H1 (cell line): ENCODE measurements around the gene SPACA5B. TPM values are rescaled to one million over a fixed set of nuclear protein-coding genes. Genes with fewer than 3 reads are reported as not detected.

Experiments
- CTCF ChIA-PET: fragments of 300-600 bp; sonication (Branson Sonifier 250); formaldehyde crosslinking; loops from one replicate; lab custom pipeline; 2021; ENCODE audit not compliant: partially characterized antibody; lab: Charles Lee
- POLR2A ChIA-PET: fragments of 300-600 bp; sonication (Branson Sonifier 250); formaldehyde crosslinking; loops from one replicate; lab custom pipeline; 2021; ENCODE audit warnings: inconsistent platforms; ENCODE audit not compliant: partially characterized antibody; lab: Charles Lee
- DNase-seq, 2 experiments: peaks; one replicate each; pipeline versions ENCODE4 v3.0.0 to v3.0.0-alpha.2; 2010 to 2022; ENCODE audit warnings: low spot score in 2 of 2, low read depth in 1 of 2, mixed read lengths in 1 of 2
- FAIRE-seq: peaks from 2 replicates; lab custom pipeline; 2011; peaks lifted over from hg19 to GRCh38; lab: Jason Lieb, UNC
- H2AFZ ChIP-seq: 2 replicates; pipeline ENCODE4 v1.8.1; 2012; ENCODE audit warnings: low read length, inconsistent platforms
- H2AK5ac ChIP-seq: 2 replicates; pipeline ENCODE4 v1.6.1; 2013; ENCODE audit warnings: low read depth, low read length
- H2BK120ac ChIP-seq: replicated peaks from 2 replicates; pipeline ENCODE3; 2013; ENCODE audit warnings: low read depth, low read length, inconsistent platforms
- H2BK12ac ChIP-seq: 2 replicates; pipeline ENCODE4 v1.6.1; 2013; ENCODE audit warnings: low read depth, low read length
- H2BK15ac ChIP-seq: 2 replicates; pipeline ENCODE4 v1.6.1; 2013; ENCODE audit warnings: low read length
- H2BK20ac ChIP-seq: 2 replicates; pipeline ENCODE4 v1.6.1; 2013; ENCODE audit warnings: low read length
- H2BK5ac ChIP-seq: 2 replicates; pipeline ENCODE4 v1.6.1; 2013; ENCODE audit warnings: low read depth, low read length
- H3K14ac ChIP-seq: 2 replicates; pipeline ENCODE4 v1.6.1; 2013; ENCODE audit warnings: inconsistent platforms; ENCODE audit not compliant: insufficient read length
- H3K18ac ChIP-seq: 2 replicates; pipeline ENCODE4 v1.6.1; 2013; ENCODE audit warnings: low read length; ENCODE audit errors: extremely low read depth
- H3K23ac ChIP-seq: 2 replicates; pipeline ENCODE4 v1.6.1; 2013; ENCODE audit warnings: inconsistent platforms; ENCODE audit not compliant: insufficient read length
- H3K23me2 ChIP-seq: 2 replicates; pipeline ENCODE4 v1.6.1; 2013; ENCODE audit warnings: low read depth, low read length
- H3K27ac ChIP-seq: 2 replicates; pipeline ENCODE4 v1.6.1; 2011; ENCODE audit warnings: low read depth, low read length, inconsistent platforms
- H3K27me3 ChIP-seq, 4 experiments: replicated peaks in 1 of 4; 1 replicate in 1 of 4; 2 replicates in 3 of 4; pipeline versions ENCODE4 v1.6.1 to v1.8.1; 2011 to 2013; ENCODE audit warnings: low read length in 3 of 4, mild to moderate bottlenecking in 3 of 4, inconsistent platforms in 2 of 4, mixed read lengths in 2 of 4, moderate library complexity in 1 of 4; ENCODE audit not compliant: control insufficient read depth in 3 of 4, insufficient read depth in 3 of 4; ENCODE audit errors: extremely low read depth in 1 of 4
- H3K36me3 ChIP-seq, 4 experiments: 2 replicates each; pipeline versions ENCODE4 v1.6.1 to v1.8.1; 2011 to 2013; ENCODE audit warnings: mild to moderate bottlenecking in 4 of 4, low read length in 3 of 4, moderate library complexity in 2 of 4, control low read depth in 1 of 4, inconsistent platforms in 1 of 4; ENCODE audit not compliant: insufficient read depth in 4 of 4, control insufficient read depth in 2 of 4
- H3K4ac ChIP-seq: replicated peaks from 2 replicates; pipeline ENCODE3; 2013; ENCODE audit warnings: low read length, low read depth, mixed read lengths, inconsistent platforms; ENCODE audit not compliant: insufficient read length
- H3K4me1 ChIP-seq, 4 experiments: replicated peaks in 1 of 4; 1 replicate in 1 of 4; 2 replicates in 3 of 4; pipeline versions ENCODE4 v1.6.1 to v1.8.1; 2011 to 2013; ENCODE audit warnings: low read length in 3 of 4, inconsistent platforms in 2 of 4, mixed read lengths in 1 of 4; ENCODE audit not compliant: insufficient read depth in 4 of 4, control insufficient read depth in 3 of 4
- H3K4me2 ChIP-seq, 2 experiments: 2 replicates each; pipeline versions ENCODE4 v1.6.1 to v1.8.1; 2011 to 2013; ENCODE audit warnings: low read depth in 2 of 2, low read length in 2 of 2, control low read depth in 1 of 2, inconsistent platforms in 1 of 2, mild to moderate bottlenecking in 1 of 2; ENCODE audit not compliant: insufficient read depth in 1 of 2
- H3K4me3 ChIP-seq, 4 experiments: fragments of 200-600, 300-600 bp in 1 of 4; sonication (generic), shearing (Covaris generic), sonication (Bioruptor Twin) in 1 of 4; 2 replicates each; pipeline versions ENCODE4 v1.5.1 to v1.8.1; 2011 to 2016; ENCODE audit warnings: low read length in 4 of 4, low read depth in 3 of 4, control low read depth in 2 of 4, inconsistent platforms in 2 of 4, mild to moderate bottlenecking in 2 of 4, mixed read lengths in 1 of 4, moderate library complexity in 1 of 4; ENCODE audit not compliant: insufficient read depth in 2 of 4; ENCODE audit errors: extremely low read depth in 1 of 4
- H3K56ac ChIP-seq: replicated peaks from 2 replicates; pipeline ENCODE3; 2013; ENCODE audit warnings: low read depth, mild to moderate bottlenecking, mixed read lengths, low read length, inconsistent platforms; ENCODE audit not compliant: insufficient read length
- H3K79me1 ChIP-seq: 2 replicates; pipeline ENCODE4 v1.6.1; 2013; ENCODE audit warnings: low read depth, low read length, control low read depth
- H3K79me2 ChIP-seq, 2 experiments: 2 replicates each; pipeline versions ENCODE4 v1.6.1 to v1.8.1; 2012 to 2013; ENCODE audit warnings: low read length in 2 of 2, mild to moderate bottlenecking in 2 of 2, inconsistent platforms in 1 of 2; ENCODE audit not compliant: insufficient read depth in 2 of 2, control insufficient read depth in 1 of 2
- H3K9ac ChIP-seq, 4 experiments: replicated peaks in 1 of 4; 1 replicate in 1 of 4; 2 replicates in 3 of 4; pipeline versions ENCODE4 v1.6.1 to v1.8.1; 2011 to 2013; ENCODE audit warnings: low read depth in 3 of 4, low read length in 3 of 4, control low read depth in 2 of 4, mild to moderate bottlenecking in 2 of 4, moderate library complexity in 2 of 4, inconsistent platforms in 1 of 4; ENCODE audit errors: extremely low read depth in 1 of 4
- H3K9me3 ChIP-seq, 2 experiments: 2 replicates each; pipeline versions ENCODE4 v1.6.1 to v1.8.1; 2012 to 2013; ENCODE audit warnings: mild to moderate bottlenecking in 2 of 2, moderate library complexity in 2 of 2, control low read depth in 1 of 2, inconsistent platforms in 1 of 2, low read depth in 1 of 2, low read length in 1 of 2, mixed read lengths in 1 of 2; ENCODE audit not compliant: insufficient read depth in 2 of 2
- H4K20me1 ChIP-seq, 2 experiments: replicated peaks in 1 of 2; 2 replicates each; pipeline versions ENCODE3 to v1.8.1; 2011 to 2013; ENCODE audit warnings: inconsistent platforms in 2 of 2, low read length in 2 of 2, mild to moderate bottlenecking in 1 of 2; ENCODE audit not compliant: insufficient read depth in 2 of 2, control insufficient read depth in 1 of 2
- H4K5ac ChIP-seq: 2 replicates; pipeline ENCODE4 v1.6.1; 2013; ENCODE audit warnings: low read length, low read depth, mixed read lengths, inconsistent platforms; ENCODE audit not compliant: insufficient read length
- H4K8ac ChIP-seq: 2 replicates; pipeline ENCODE4 v1.8.0; 2013; ENCODE audit warnings: mild to moderate bottlenecking, moderate library complexity, low read length, inconsistent platforms; ENCODE audit not compliant: insufficient read depth; ENCODE audit errors: extremely low read depth
- H4K91ac ChIP-seq: replicated peaks from 2 replicates; pipeline ENCODE3; 2013; ENCODE audit warnings: low read length, mixed read lengths, inconsistent platforms; ENCODE audit not compliant: insufficient read length
- BRCA1 ChIP-seq: IDR thresholded peaks from 2 replicates; pipeline ENCODE4 v1.6.1; 2012; ENCODE audit warnings: low read depth, low read length, improper control_type of control experiment
- CTBP2 ChIP-seq: IDR thresholded peaks from 2 replicates; pipeline ENCODE4 v1.7.0; 2011; ENCODE audit warnings: borderline replicate concordance, mild to moderate bottlenecking, moderate library complexity, mixed read lengths, low read length; ENCODE audit not compliant: insufficient read depth, insufficient read length
- GTF2F1 ChIP-seq: IDR thresholded peaks from 2 replicates; pipeline ENCODE4 v1.6.1; 2012; ENCODE audit warnings: low read depth, low read length, improper control_type of control experiment, borderline replicate concordance
- HDAC2 ChIP-seq, 2 experiments: fragments of 300-600 bp in 1 of 2; sonication (generic) in 1 of 2; IDR thresholded peaks; 2 replicates each; pipeline ENCODE4 v1.6.1; 2011 to 2012; ENCODE audit warnings: low read depth in 2 of 2, low read length in 2 of 2, mild to moderate bottlenecking in 2 of 2, moderate library complexity in 2 of 2, borderline replicate concordance in 1 of 2, inconsistent platforms in 1 of 2
- KDM1A ChIP-seq: fragments of 200-600, 300-600 bp; sonication (generic); IDR thresholded peaks from 2 replicates; pipeline ENCODE4 v1.7.1; 2016; ENCODE audit warnings: mild to moderate bottlenecking, low read length, borderline replicate concordance
- KDM5A ChIP-seq: fragments of 200-600 bp; IDR thresholded peaks from 2 replicates; pipeline ENCODE4 v1.7.1; 2012; ENCODE audit warnings: mild to moderate bottlenecking, low read length, inconsistent platforms, mixed read lengths
- POU5F1 ChIP-seq: IDR thresholded peaks from 2 replicates; pipeline ENCODE4 v1.6.1; 2011; ENCODE audit warnings: low read depth, mild to moderate bottlenecking, low read length, moderate library complexity
- RAD21 ChIP-seq, 2 experiments: IDR thresholded peaks in 1 of 2; conservative IDR thresholded peaks in 1 of 2; 2 replicates each; pipeline ENCODE4 v1.6.1; 2011; ENCODE audit warnings: low read depth in 2 of 2, low read length in 2 of 2, improper control_type of control experiment in 1 of 2, inconsistent platforms in 1 of 2, mild to moderate bottlenecking in 1 of 2, moderate library complexity in 1 of 2
- SIRT6 ChIP-seq: IDR thresholded peaks from one replicate; pipeline ENCODE4 v1.7.1; 2012; ENCODE audit warnings: low read length, inconsistent platforms
- SP2 ChIP-seq: IDR thresholded peaks from 2 replicates; pipeline ENCODE4 v1.6.1; 2012; ENCODE audit warnings: mild to moderate bottlenecking, low read length, inconsistent platforms
- SUZ12 ChIP-seq: fragments of 200-600 bp; sonication (generic); IDR thresholded peaks from 2 replicates; pipeline ENCODE4 v1.6.1; 2012; ENCODE audit warnings: mild to moderate bottlenecking, inconsistent platforms, low read length, moderate library complexity, mixed read lengths
- TCF12 ChIP-seq: IDR thresholded peaks from 2 replicates; pipeline ENCODE4 v1.6.1; 2011; ENCODE audit warnings: low read depth, mild to moderate bottlenecking, low read length
- YY1 ChIP-seq: IDR thresholded peaks from 2 replicates; pipeline ENCODE4 v1.6.1; 2011; ENCODE audit warnings: low read depth, mild to moderate bottlenecking, low read length
- ZNF274 ChIP-seq: IDR thresholded peaks from 2 replicates; pipeline ENCODE4 v1.7.0; 2012; ENCODE audit warnings: low read length, borderline replicate concordance; ENCODE audit errors: extremely low read depth
- whole genome bisulfite sequencing, 2 experiments: shearing (Covaris generic) in 1 of 2; methylation state at CpG; one replicate each; pipeline versions ENCODE4 v1.1.6 to v1.1.7; 2013 to 2015; ENCODE audit warnings: low lambda C conversion rate in 2 of 2, mixed read lengths in 2 of 2, inconsistent platforms in 1 of 2, low coverage in 1 of 2, missing lambda C conversion rate in 1 of 2; ENCODE audit not compliant: insufficient replicate concordance in 2 of 2, insufficient coverage in 1 of 2, insufficient read length in 1 of 2; ENCODE audit errors: extremely low coverage in 1 of 2, missing lambda C conversion rate in 1 of 2; 5-methylcytosine and 5-hydroxymethylcytosine counted together
- polyA plus RNA-seq, 7 experiments: library from polyadenylated mRNA; depleted of rRNA in 3 of 7; stranded (reverse) in 5 of 7; unstranded in 2 of 7; fragments of >200 nt in 5 of 7; fragments of 200-250 nt in 2 of 7; gene quantifications; 1 replicate in 5 of 7; 2 replicates in 1 of 7; 4 replicates in 1 of 7; pipeline versions ENCODE4 v1.2.1 to v1.2.3, GENCODE V29; 2011 to 2013; ENCODE audit warnings: missing spikeins in 2 of 7, mixed read lengths in 2 of 7
- total RNA-seq: library from RNA; stranded (reverse); fragmentation: NEBNext Ultra II Directional; extraction: Animal tissue kit (Norgen Biotek cat#: 25700); gene quantifications from 2 replicates; pipeline ENCODE4 v1.2.1, GENCODE V29; 2021
- TF ChIP-seq, protein P1 (sequence below): IDR thresholded peaks from 2 replicates; pipeline ENCODE4 v1.6.1; 2012; ENCODE audit warnings: inconsistent platforms

Gene SPACA5B
- total and polyA plus RNA-seq, 2 of the 8 experiments (the other 6 are each of a cell fraction or from before 2014, with no cell fraction given), result not detected

DNA sequence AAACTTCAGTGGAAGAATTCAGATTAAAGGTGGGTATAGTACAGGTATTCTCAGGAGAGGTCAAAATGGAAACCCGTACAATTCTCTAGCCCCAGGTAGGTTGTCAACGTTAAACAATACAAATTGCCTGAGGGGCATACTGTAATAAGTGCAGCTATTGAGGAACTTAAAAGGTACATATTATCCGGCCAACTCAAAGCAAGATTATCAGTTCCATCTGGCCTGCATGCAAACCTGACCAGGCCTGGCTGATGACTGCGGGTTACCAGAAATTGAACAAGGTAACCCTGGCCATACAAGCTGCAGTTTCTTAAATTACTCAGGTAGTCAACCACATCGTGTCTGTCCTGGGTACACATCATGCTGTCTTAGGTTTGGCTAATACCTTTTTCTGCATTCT is 46.7 kb upstream of the SPACA5B start:
- POLR2A ChIA-PET, result no interaction called here
- H4K8ac ChIP-seq, result no peak overlapping the region
- no peak overlapping the region for H2BK20ac ChIP-seq
- no peak overlapping the region for H2BK15ac ChIP-seq
- H3K14ac ChIP-seq, result no peak overlapping the region
- H3K4me1 ChIP-seq, result no peaks in the 10 kb centered on the region
- no peak overlapping the region for H3K4me3 ChIP-seq
- no peak overlapping the region for H2AFZ ChIP-seq
- H3K27me3 ChIP-seq, result no peaks in the 10 kb centered on the region
- no peak overlapping the region for H3K56ac ChIP-seq
- H3K9me3 ChIP-seq, result no peaks in the 10 kb centered on the region
- WGBS, 2 experiments, result 88% methylated on average over 5 of the region's 5 CpGs; no CpG with 5 or more reads in 1 of the 2 experiments
- H4K5ac ChIP-seq, result no peak overlapping the region
- H4K91ac ChIP-seq, result no peak overlapping the region
- no peak overlapping the region for H3K18ac ChIP-seq
- no peaks in the 10 kb centered on the region for H4K20me1 ChIP-seq
- FAIRE-seq, result no peak
- CTCF ChIA-PET, result interaction anchor here (0.6 to 4.1 kb wide), 7 partner anchors 18 to 414 kb away, joined by 3 to 22 read pairs (median 3); no protein-coding TSS in a partner anchor
- DNase-seq, result no peak
- H3K23me2 ChIP-seq, result no peaks in the 10 kb centered on the region
- no peaks in the 10 kb centered on the region for H3K79me1 ChIP-seq
- no peak overlapping the region for H3K23ac ChIP-seq
- H2BK5ac ChIP-seq, result no peak overlapping the region
- H3K4ac ChIP-seq, result no peak overlapping the region
- H3K9ac ChIP-seq, result no peak overlapping the region
- H2BK12ac ChIP-seq, result no peak overlapping the region
- no peak overlapping the region for H2BK120ac ChIP-seq
- no peaks in the 10 kb centered on the region for H3K79me2 ChIP-seq
- H3K27ac ChIP-seq, result no peak overlapping the region
- no peak overlapping the region for H2AK5ac ChIP-seq
- no peak overlapping the region for H3K4me2 ChIP-seq
- no peaks in the 10 kb centered on the region for H3K36me3 ChIP-seq
- TF ChIP-seq POU5F1 (no peak), GTF2F1 (no peak), SIRT6 (no peak), SUZ12 (no peak), HDAC2 (IDR thresholded peaks at IDR 0.05; ENCODE audit: borderline replicate concordance in 1 of 2, low read depth in 2 of 2, low read length in 2 of 2) (no peak), SP2 (no peak), ZNF274 (no peak), CTBP2 (no peak), YY1 (no peak), KDM5A (no peak), RAD21 (IDR thresholded peaks at IDR 0.05 in 1 of 2, conservative IDR thresholded peaks at IDR 0.05 in 1 of 2; ENCODE audit: low read depth in 2 of 2, low read length in 2 of 2) (no peak), BRCA1 (no peak), KDM1A (no peak), TCF12 (no peak)
- TF ChIP-seq, protein P1, sequence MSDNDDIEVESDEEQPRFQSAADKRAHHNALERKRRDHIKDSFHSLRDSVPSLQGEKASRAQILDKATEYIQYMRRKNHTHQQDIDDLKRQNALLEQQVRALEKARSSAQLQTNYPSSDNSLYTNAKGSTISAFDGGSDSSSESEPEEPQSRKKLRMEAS, result no peak
